ENCODE results near the gene CALN1. TPM values are rescaled to one million over a fixed set of nuclear protein-coding genes. Genes with fewer than 3 reads are reported as not detected.

The CALN1 gene
- total RNA-seq, 2 donors from 2014 or later, result 0.05 TPM; not detected in 1

- DNase-seq (ENCODE audit: low spot score), result no peak
- intact Hi-C loops (cut with DNase I), result loop anchor here in 1 of 2 donors (2.0 kb wide), 1 partner anchor 28 kb away; no protein-coding TSS in a partner anchor
Observed at GRCh38 chr7:72336382-72336631, 75.8 kb downstream of the CALN1 start.

GRCh38 chr7:72335561-72336381 is 76.4 kb downstream of the CALN1 start:
- intact Hi-C loops (cut with DNase I), result loop anchor here in 1 of 2 donors (2.0 kb wide), 1 partner anchor 27 kb away; no protein-coding TSS in a partner anchor
- DNase-seq (ENCODE audit: low spot score), result no peak

GRCh38 chr7:72334698-72335097 is 77.4 kb downstream of the CALN1 start:
- intact Hi-C loops (cut with DNase I), result no loop called here
- no peak for DNase-seq (ENCODE audit: low spot score)

- intact Hi-C loops (cut with DNase I), result no loop called here
- DNase-seq (ENCODE audit: low spot score), result no peak
Observed at GRCh38 chr7:72334066-72334465, 78.1 kb downstream of the CALN1 start.

GRCh38 chr7:72326811-72327210 is 85.3 kb downstream of the CALN1 start:
- intact Hi-C loops (cut with DNase I), result no loop called here
- DNase-seq (ENCODE audit: low spot score), result no peak

GRCh38 chr7:72326365-72326764 is 85.8 kb downstream of the CALN1 start:
- no peak for DNase-seq (ENCODE audit: low spot score)
- intact Hi-C loops (cut with DNase I), result no loop called here

GRCh38 chr7:72325561-72325960 is 86.6 kb downstream of the CALN1 start:
- no peak for DNase-seq (ENCODE audit: low spot score)
- intact Hi-C loops (cut with DNase I), result no loop called here

- intact Hi-C loops (cut with DNase I), result no loop called here
- DNase-seq (ENCODE audit: low spot score), result no peak
Observed at GRCh38 chr7:72321637-72322036, 90.5 kb downstream of the CALN1 start.

- DNase-seq (ENCODE audit: low spot score), result no peak
- intact Hi-C loops (cut with DNase I), result no loop called here
Observed at GRCh38 chr7:72321081-72321480, 91.1 kb downstream of the CALN1 start.

- intact Hi-C loops (cut with DNase I), result no loop called here
- DNase-seq (ENCODE audit: low spot score), result no peak
Observed at GRCh38 chr7:72317341-72317740, 94.8 kb downstream of the CALN1 start.

GRCh38 chr7:72316148-72316547 is 96.0 kb downstream of the CALN1 start:
- DNase-seq (ENCODE audit: low spot score), result no peak
- intact Hi-C loops (cut with DNase I), result no loop called here

- DNase-seq (ENCODE audit: low spot score), result no peak
- intact Hi-C loops (cut with DNase I), result no loop called here
Observed at GRCh38 chr7:72313906-72314305, 98.2 kb downstream of the CALN1 start.

GRCh38 chr7:72310301-72310700 is 101.8 kb downstream of the CALN1 start:
- intact Hi-C loops (cut with DNase I), result no loop called here
- no peak for DNase-seq (ENCODE audit: low spot score)

- no peak for DNase-seq (ENCODE audit: low spot score)
- intact Hi-C loops (cut with DNase I), result loop anchor here in 1 of 2 donors (2.0 to 5.0 kb wide), 2 partner anchors 27 to 1197 kb away; no protein-coding TSS in a partner anchor
Observed at GRCh38 chr7:72309476-72309875, 102.7 kb downstream of the CALN1 start.

- intact Hi-C loops (cut with DNase I), result loop anchor here in 1 of 2 donors (2.0 to 5.0 kb wide), 2 partner anchors 28 to 1197 kb away; no protein-coding TSS in a partner anchor
- DNase-seq (ENCODE audit: low spot score), result no peak
Observed at GRCh38 chr7:72308986-72309385, 103.2 kb downstream of the CALN1 start.

- DNase-seq (ENCODE audit: low spot score), result no peak
- intact Hi-C loops (cut with DNase I), result loop anchor here in 1 of 2 donors (5.0 kb wide), 1 partner anchor 1195 kb away; no protein-coding TSS in a partner anchor
Observed at GRCh38 chr7:72307566-72307965, 104.6 kb downstream of the CALN1 start.

- intact Hi-C loops (cut with DNase I), result no loop called here
Observed at GRCh38 chr7:72298912-72299311, 113.2 kb downstream of the CALN1 start.

GRCh38 chr7:72298091-72298490 is 114.0 kb downstream of the CALN1 start:
- intact Hi-C loops (cut with DNase I), result no loop called here
- DNase-seq (ENCODE audit: low spot score), result no peak

More at GRCh38 chr7:72298912-72299311, 113.2 kb downstream of the CALN1 start:
- DNase-seq (ENCODE audit: low spot score), result no peak

GRCh38 chr7:72297636-72298035 is 114.5 kb downstream of the CALN1 start:
- no peak for DNase-seq (ENCODE audit: low spot score)
- intact Hi-C loops (cut with DNase I), result no loop called here

GRCh38 chr7:72292794-72293193 is 119.3 kb downstream of the CALN1 start:
- no peak for DNase-seq (ENCODE audit: low spot score)
- intact Hi-C loops (cut with DNase I), result no loop called here

GRCh38 chr7:72292118-72292517 is 120.0 kb downstream of the CALN1 start:
- intact Hi-C loops (cut with DNase I), result no loop called here
- DNase-seq (ENCODE audit: low spot score), result no peak
